Body of pancreas (tissue), 4 donors: ENCODE measurements around the gene POFUT2.

ENCODE experiments used
- CTCF ChIP-seq, 7 experiments: fragments of 450-650 bp in 4 of 7; fragments of 200-600 bp in 3 of 7; sonication (generic) in 3 of 7; IDR thresholded peaks; one replicate each; pipeline ENCODE4 v1.5.1; 2016 to 2019; ENCODE audit warnings: antibody characterized with exemption in 7 of 7
- POLR2A ChIP-seq, 3 donors: fragments of 450-650 bp; IDR thresholded peaks; one replicate each; pipeline ENCODE4 v1.6.1; 2016; ENCODE audit warnings: antibody characterized with exemption in 3 of 3, mild to moderate bottlenecking in 2 of 3

DNA sequence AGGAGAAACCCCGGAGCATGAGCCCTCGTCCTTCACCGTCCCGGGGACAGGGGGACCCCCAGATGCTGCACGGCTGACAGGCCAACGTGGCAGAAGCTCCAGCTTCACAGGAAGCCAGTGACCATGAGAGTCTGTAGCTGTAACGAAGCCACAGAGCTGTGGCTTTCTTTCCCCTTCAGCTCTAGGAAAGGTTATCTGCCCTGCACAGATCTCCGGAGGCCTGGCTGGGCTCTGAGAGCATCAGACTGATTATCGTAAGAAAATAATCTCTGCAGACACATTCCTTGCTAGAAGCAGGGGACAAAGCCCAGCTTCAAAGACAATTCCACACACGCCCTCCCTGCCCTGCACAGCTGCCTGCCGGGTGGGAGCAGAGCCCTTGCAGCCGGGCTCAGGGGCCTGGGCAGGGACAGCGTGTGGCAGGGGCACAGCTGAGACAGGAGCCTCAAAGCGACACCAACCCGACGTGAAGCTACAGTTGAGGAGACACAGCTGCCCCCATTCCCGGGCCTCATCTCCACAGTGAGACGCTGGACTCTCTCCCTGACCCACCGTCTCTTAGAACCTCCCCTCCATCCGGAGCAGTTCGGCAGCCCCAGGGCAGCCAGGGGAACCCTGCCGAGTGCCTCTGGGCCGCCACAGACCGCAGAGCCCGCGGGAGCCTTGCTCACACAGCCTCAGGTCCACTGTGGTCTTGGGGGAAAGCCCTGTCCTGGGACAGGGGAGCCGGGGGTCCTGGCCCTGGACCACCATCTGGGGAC is 30.6 kb downstream of the POFUT2 start:
- TF ChIP-seq CTCF (IDR thresholded peaks at IDR 0.05) (no peak), POLR2A (IDR thresholded peaks at IDR 0.05) (no peak)
